Effector memory CD4-positive, alpha-beta T cell (primary cell): ENCODE data around the gene ZBP1.
A peak's percentile ranks its signal among the peaks of the same experiment; 100 is the strongest.

ENCODE experiments used
- DNase-seq, 3 donors: peaks; one replicate each; pipeline ENCODE4 v3.0.0-alpha.2; 2020
- H3K27ac ChIP-seq: 2 replicates; pipeline ENCODE4 v1.7.0; 2013; ENCODE audit warnings: mild to moderate bottlenecking, low read length, moderate library complexity; ENCODE audit not compliant: insufficient read depth, poor library complexity, severe bottlenecking
- H3K27me3 ChIP-seq: replicated peaks from 2 replicates; pipeline ENCODE4 v1.7.0; 2013; ENCODE audit warnings: mild to moderate bottlenecking, low read length; ENCODE audit not compliant: insufficient read depth, control insufficient read depth, poor library complexity, severe bottlenecking
- H3K36me3 ChIP-seq: 2 replicates; pipeline ENCODE4 v1.7.0; 2013; ENCODE audit warnings: mild to moderate bottlenecking, low read length, moderate library complexity; ENCODE audit not compliant: control insufficient read depth, insufficient read depth
- H3K4me1 ChIP-seq: 2 replicates; pipeline ENCODE4 v1.7.0; 2013; ENCODE audit warnings: low read length, mild to moderate bottlenecking; ENCODE audit not compliant: control insufficient read depth, insufficient read depth, poor library complexity, severe bottlenecking
- H3K4me3 ChIP-seq: 2 replicates; pipeline ENCODE4 v1.7.0; 2013; ENCODE audit warnings: low read length, low read depth, mild to moderate bottlenecking; ENCODE audit not compliant: insufficient read depth, poor library complexity, severe bottlenecking
- H3K9me3 ChIP-seq: 2 replicates; pipeline ENCODE4 v1.7.0; 2013; ENCODE audit warnings: mild to moderate bottlenecking, low read length, moderate library complexity; ENCODE audit not compliant: control insufficient read depth
- total RNA-seq, 3 donors: gene quantifications; one replicate each; lab custom pipeline; 2026; lab: John Stamatoyannopoulos, UW

Gene ZBP1, protein sequence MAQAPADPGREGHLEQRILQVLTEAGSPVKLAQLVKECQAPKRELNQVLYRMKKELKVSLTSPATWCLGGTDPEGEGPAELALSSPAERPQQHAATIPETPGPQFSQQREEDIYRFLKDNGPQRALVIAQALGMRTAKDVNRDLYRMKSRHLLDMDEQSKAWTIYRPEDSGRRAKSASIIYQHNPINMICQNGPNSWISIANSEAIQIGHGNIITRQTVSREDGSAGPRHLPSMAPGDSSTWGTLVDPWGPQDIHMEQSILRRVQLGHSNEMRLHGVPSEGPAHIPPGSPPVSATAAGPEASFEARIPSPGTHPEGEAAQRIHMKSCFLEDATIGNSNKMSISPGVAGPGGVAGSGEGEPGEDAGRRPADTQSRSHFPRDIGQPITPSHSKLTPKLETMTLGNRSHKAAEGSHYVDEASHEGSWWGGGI
- 39.1 to 45.5 (median 40.5) reads per million in 3 donors for total RNA-seq

DNA sequence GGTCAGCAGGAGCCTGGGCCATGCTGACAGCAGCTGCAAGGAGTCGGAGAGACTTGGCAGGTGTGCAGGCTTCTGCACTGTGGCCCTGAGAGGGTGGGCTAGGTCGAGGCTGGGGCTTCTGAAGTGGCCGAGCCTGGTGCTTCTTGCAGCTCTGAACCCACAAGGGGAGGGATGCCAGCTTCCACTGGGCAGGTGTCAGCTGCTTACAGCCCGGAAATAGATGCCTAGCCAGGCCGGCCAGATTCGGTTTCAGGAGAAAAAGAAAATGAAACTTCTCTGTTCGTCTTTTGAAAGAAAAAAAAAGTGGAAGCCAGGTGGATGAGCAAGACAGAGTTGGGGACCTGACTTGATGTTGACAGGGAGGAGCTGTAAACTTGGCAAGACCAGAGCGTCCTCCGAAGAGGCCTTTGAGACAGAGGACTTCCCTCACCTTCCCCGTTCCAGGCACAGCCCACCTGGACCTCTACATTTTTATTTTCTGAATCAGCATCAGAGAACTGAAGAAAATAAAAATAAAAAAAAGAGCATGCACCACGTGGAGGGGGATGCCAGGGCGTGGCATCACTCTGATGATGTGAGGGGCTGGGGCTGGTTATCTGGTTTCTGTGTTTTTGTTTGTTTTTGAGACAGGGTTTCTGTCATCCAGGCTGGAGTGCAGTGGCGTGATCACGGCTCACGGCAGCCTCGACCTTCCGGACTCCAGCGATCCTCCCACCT, at the start of gene ZBP1:
ZBP1 (minus strand) TSS at position 153 of the 717 bp plus-strand sequence; CDS start at position 22, 131 bp downstream.
- Histone ChIP-seq H3K27me3 (no peaks in the 10 kb centered on the region), H3K4me1 (peaks cover 62% of the 10 kb centered on the region), H3K36me3 (peaks cover 10% of the 10 kb centered on the region), H3K9me3 (no peaks in the 10 kb centered on the region), H3K4me3 (peak within 1 kb of the TSS; percentile 48), H3K27ac (peak within 1 kb of the TSS; percentile 85)
- peak; percentile 37 to 43 (median 37) for DNase-seq

DNA sequence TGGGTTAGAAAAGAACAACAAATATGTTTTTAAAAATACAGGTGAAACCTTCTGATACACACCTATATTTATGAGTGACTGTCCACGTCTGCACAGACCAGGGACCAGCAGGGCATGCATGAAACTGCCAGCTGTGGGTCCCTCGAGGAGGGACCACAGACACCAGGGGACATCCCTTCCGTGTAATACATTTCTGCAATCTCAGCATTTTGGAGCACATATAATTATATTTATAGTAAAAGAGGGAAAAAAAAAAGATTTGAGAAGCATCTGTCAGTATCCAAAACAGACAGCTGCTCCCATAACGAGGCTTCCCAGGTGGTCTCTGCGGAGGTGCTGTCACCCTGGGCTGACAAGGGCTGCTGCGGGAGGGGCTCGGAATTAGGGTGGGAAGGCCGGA, 49.4 kb upstream of the ZBP1 start:
- Histone ChIP-seq H3K9me3 (no peaks in the 10 kb centered on the region), H3K27ac (no peak overlapping the region), H3K27me3 (no peaks in the 10 kb centered on the region), H3K36me3 (no peaks in the 10 kb centered on the region), H3K4me1 (no peaks in the 10 kb centered on the region), H3K4me3 (no peak overlapping the region)
- DNase-seq = no peak

- no peaks in the 10 kb centered on the region for H3K4me1 ChIP-seq
- H3K27me3 ChIP-seq = no peaks in the 10 kb centered on the region
- H3K9me3 ChIP-seq = no peaks in the 10 kb centered on the region
- DNase-seq = no peak
- no peak overlapping the region for H3K27ac ChIP-seq
- no peaks in the 10 kb centered on the region for H3K36me3 ChIP-seq
- no peak overlapping the region for H3K4me3 ChIP-seq
These were observed 47.9 kb upstream of the ZBP1 start for GRCh38 chr20:57667924-57668782.

- H3K9me3 ChIP-seq = no peaks in the 10 kb centered on the region
- H3K27me3 ChIP-seq = no peaks in the 10 kb centered on the region
- H3K36me3 ChIP-seq = no peaks in the 10 kb centered on the region
- no peak overlapping the region for H3K27ac ChIP-seq
- no peak for DNase-seq
- H3K4me1 ChIP-seq = no peaks in the 10 kb centered on the region
- no peak overlapping the region for H3K4me3 ChIP-seq
These were observed 47.2 kb upstream of the ZBP1 start for GRCh38 chr20:57667388-57667787.

GRCh38 chr20:57666834-57667157, 46.6 kb upstream of the ZBP1 start:
- Histone ChIP-seq H3K4me3 (no peak overlapping the region), H3K9me3 (no peaks in the 10 kb centered on the region), H3K36me3 (no peaks in the 10 kb centered on the region), H3K27ac (no peak overlapping the region), H3K27me3 (no peaks in the 10 kb centered on the region), H3K4me1 (no peaks in the 10 kb centered on the region)
- DNase-seq = no peak

GRCh38 chr20:57666106-57666833, 46.0 kb upstream of the ZBP1 start:
- H3K4me3 ChIP-seq = no peak overlapping the region
- no peaks in the 10 kb centered on the region for H3K27me3 ChIP-seq
- H3K4me1 ChIP-seq = no peaks in the 10 kb centered on the region
- H3K9me3 ChIP-seq = no peaks in the 10 kb centered on the region
- H3K36me3 ChIP-seq = no peaks in the 10 kb centered on the region
- no peak overlapping the region for H3K27ac ChIP-seq
- no peak for DNase-seq

DNA sequence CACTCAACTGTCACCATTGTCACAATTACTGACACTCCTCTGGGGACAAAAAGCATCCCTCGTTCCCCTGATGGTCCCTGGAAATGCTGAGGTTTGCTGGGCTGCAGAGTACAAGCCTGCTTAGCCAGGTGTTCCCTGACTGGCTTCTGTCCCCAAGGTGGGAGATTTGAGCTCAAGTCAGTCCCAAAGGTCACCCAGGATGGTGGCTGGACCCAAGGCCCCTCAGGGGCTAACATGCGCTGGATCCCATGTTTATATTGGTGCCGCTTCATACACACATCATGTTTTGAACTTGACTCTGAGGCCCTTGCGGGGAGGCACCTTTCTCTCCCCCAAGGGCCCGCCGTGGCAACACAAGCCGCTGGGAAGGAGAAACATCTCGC, 45.4 kb upstream of the ZBP1 start:
- no peaks in the 10 kb centered on the region for H3K36me3 ChIP-seq
- H3K4me1 ChIP-seq = no peaks in the 10 kb centered on the region
- no peaks in the 10 kb centered on the region for H3K9me3 ChIP-seq
- no peak overlapping the region for H3K27ac ChIP-seq
- H3K4me3 ChIP-seq = no peak overlapping the region
- H3K27me3 ChIP-seq = no peaks in the 10 kb centered on the region
- no peak for DNase-seq

DNA sequence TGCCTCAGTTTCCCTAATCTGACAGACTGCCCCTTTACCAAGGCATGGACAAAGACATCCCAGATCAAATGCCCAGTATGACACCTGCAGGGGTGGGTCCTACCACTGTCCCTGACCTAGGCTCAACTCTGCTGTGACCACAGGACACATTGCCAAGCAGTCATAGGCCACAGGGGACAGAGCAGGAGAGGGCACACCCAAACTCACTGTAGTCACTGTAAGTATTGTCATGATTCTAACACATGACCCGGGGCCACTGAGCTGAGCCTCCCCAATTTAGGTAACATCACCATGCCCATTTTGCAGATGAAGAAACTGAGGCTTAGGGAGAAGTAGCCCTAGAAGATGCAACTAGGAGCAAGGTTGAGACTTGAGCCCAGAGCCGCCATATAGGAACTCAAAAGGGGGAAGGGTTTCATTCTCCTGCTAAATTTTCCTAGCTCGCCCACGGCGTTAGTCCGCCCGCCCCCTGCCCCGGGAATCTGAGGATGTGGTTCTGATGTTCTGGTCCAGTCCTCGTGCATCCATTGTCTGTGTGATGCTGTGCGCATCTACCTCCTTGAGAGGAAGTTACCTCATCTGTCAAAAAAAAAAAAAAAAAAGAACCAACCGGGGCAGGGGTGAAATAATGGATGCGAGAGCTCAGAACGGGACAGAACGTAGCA, 44.8 kb upstream of the ZBP1 start:
- no peak for DNase-seq
- no peaks in the 10 kb centered on the region for H3K36me3 ChIP-seq
- no peak overlapping the region for H3K4me3 ChIP-seq
- no peaks in the 10 kb centered on the region for H3K9me3 ChIP-seq
- H3K27me3 ChIP-seq = no peaks in the 10 kb centered on the region
- no peaks in the 10 kb centered on the region for H3K4me1 ChIP-seq
- no peak overlapping the region for H3K27ac ChIP-seq

GRCh38 chr20:57664476-57664875, 44.2 kb upstream of the ZBP1 start:
- no peaks in the 10 kb centered on the region for H3K9me3 ChIP-seq
- no peak for DNase-seq
- H3K4me1 ChIP-seq = no peaks in the 10 kb centered on the region
- no peak overlapping the region for H3K27ac ChIP-seq
- no peaks in the 10 kb centered on the region for H3K36me3 ChIP-seq
- H3K27me3 ChIP-seq = no peaks in the 10 kb centered on the region
- no peak overlapping the region for H3K4me3 ChIP-seq
